Measurements from ENCODE around the gene CDYL. TPM values are rescaled to one million over a fixed set of nuclear protein-coding genes. Genes with fewer than 3 reads are reported as not detected.

Gene CDYL
- total and polyA plus RNA-seq, 2 of the 4 experiments (the other 2 are of a cell fraction) = 14.2 to 92.1 TPM

GRCh38 chr6:4777394-4777935 is 1.3 kb downstream of the CDYL start:
- H3K9ac ChIP-seq (ENCODE audit: low read depth, low read length) = peak overlapping the region; percentile 72
- no peak overlapping the region for H2AK5ac ChIP-seq (ENCODE audit: low read depth, low read length)
- in situ Hi-C loops (cut with MboI; ENCODE audit: low sequenced_read_pairs) (no loop called here), intact Hi-C loops (cut with micrococcal nuclease) (loop anchor here (2.0 to 5.0 kb wide), 4 partner anchors 45 to 465 kb away; no protein-coding TSS in a partner anchor), dilution Hi-C loops (cut with HindIII; ENCODE audit: low sequenced_read_pairs, unreplicated experiment) (no loop called here)
- CTCF ChIA-PET = interaction anchor here (0.6 kb wide), 1 partner anchor 37 kb away, joined by 3 read pairs; no protein-coding TSS in a partner anchor
- no peak overlapping the region for H2AK9ac ChIP-seq (replicated peaks; ENCODE audit: low read depth, low read length, poor library complexity)
- peak overlapping the region; percentile 45 for H3K14ac ChIP-seq (replicated peaks; ENCODE audit: low read depth, low read length)
- 6% methylated on average over 3 of the region's 9 CpGs; no CpG with 5 or more reads in 1 of the 2 experiments for WGBS, 2 experiments (ENCODE audit: extremely low coverage in 2 of 2, insufficient read length in 1 of 2)
- H3K18ac ChIP-seq (ENCODE audit: low read depth, low read length) = no peak overlapping the region
- BruUV-seq (replicated peaks) = no TSS peak
- H2AFZ ChIP-seq (replicated peaks; ENCODE audit: low read length, poor library complexity) = peak overlapping the region; percentile 68
- H3K36me3 ChIP-seq (ENCODE audit: control insufficient read depth, insufficient read depth, low read length) = no peaks in the 10 kb centered on the region
- POLR2A ChIA-PET (ENCODE audit: unreplicated experiment) = interaction anchor here (0.6 kb wide), 2 partner anchors 62 to 419 kb away, joined by 3 to 4 read pairs; no protein-coding TSS in a partner anchor
- H3K9me1 ChIP-seq (ENCODE audit: insufficient read depth, low read length) = peaks cover 2% of the 10 kb centered on the region; the same call in 1 of the 2 replicates
- no peaks in the 10 kb centered on the region; the same call in 1 of the 2 replicates for H3K4me1 ChIP-seq (ENCODE audit: control insufficient read depth, insufficient read depth, low read length)
- H3K27ac ChIP-seq (ENCODE audit: insufficient read depth, low read length) = peak overlapping the region; percentile 31
- peak overlapping the region; percentile 91 for H3K4me2 ChIP-seq (ENCODE audit: low read depth, low read length)
- peaks cover 44% of the 10 kb centered on the region for H4K20me1 ChIP-seq (ENCODE audit: insufficient read depth, low read length)
- H2BK120ac ChIP-seq (ENCODE audit: low read depth, low read length) = no peak overlapping the region
- TF ChIP-seq CHD1 (IDR thresholded peaks at IDR 0.05; ENCODE audit: low read depth, low read length) = no peak
- TF ChIP-seq POLR2A (IDR thresholded peaks at IDR 0.05; ENCODE audit: low read depth, low read length) = no peak
- no peak for TF ChIP-seq ELK1 (IDR thresholded peaks at IDR 0.05; ENCODE audit: borderline replicate concordance, low read depth, low read length)
- TF ChIP-seq NFE2L2 (IDR thresholded peaks at IDR 0.05; ENCODE audit: low read depth, low read length) = no peak
- TF ChIP-seq RAD21 (IDR thresholded peaks at IDR 0.05; ENCODE audit: low read length) = no peak
- TF ChIP-seq SMC3 (IDR thresholded peaks at IDR 0.05; ENCODE audit: low read depth, low read length) = no peak
- TF ChIP-seq FOS (IDR thresholded peaks at IDR 0.05; ENCODE audit: low read depth, low read length) = no peak
- TF ChIP-seq RFX5 (IDR thresholded peaks at IDR 0.05; ENCODE audit: low read depth, low read length) = no peak
- peak overlapping the region; percentile 67 for H3K23ac ChIP-seq (ENCODE audit: low read depth, low read length)
- DNase-seq (peak; percentile 39), ATAC-seq (ENCODE audit: low read depth) (no peak)
- peaks cover 2% of the 10 kb centered on the region; the same call in 1 of the 2 replicates for H3K9me3 ChIP-seq (ENCODE audit: control insufficient read depth, insufficient read depth, low read length)
- peaks cover 22 to 50% of the 10 kb centered on the region in 2 experiments for H3K79me1 ChIP-seq (ENCODE audit: low read depth in 1 of 2, low read length in 2 of 2)
- H4K91ac ChIP-seq (ENCODE audit: insufficient read depth, low read depth, low read length) = no peak overlapping the region
- H2BK20ac ChIP-seq (ENCODE audit: low read depth, low read length) = no peak overlapping the region
- peak overlapping the region; percentile 50; the same call in 1 of the 2 replicates for H3K56ac ChIP-seq (ENCODE audit: extremely low read depth, insufficient read depth, low read length)
- peak overlapping the region; percentile 13 for H3K4ac ChIP-seq (ENCODE audit: low read depth, low read length)
- H4K5ac ChIP-seq (ENCODE audit: low read depth, low read length) = no peak overlapping the region
- H4K8ac ChIP-seq (ENCODE audit: low read depth in 2 of 2, low read length in 2 of 2) = no peak overlapping the region
- H3K27me3 ChIP-seq (ENCODE audit: control insufficient read depth, insufficient read depth, low read length) = peaks cover 3% of the 10 kb centered on the region
- H2BK15ac ChIP-seq (ENCODE audit: low read depth, low read length) = 0 out of 3 replicates have a peak overlapping the region, but pooled peaks have one; percentile 2
- peak overlapping the region; percentile 84 for H3K4me3 ChIP-seq (ENCODE audit: insufficient read depth, low read depth, low read length)
- H2BK5ac ChIP-seq (ENCODE audit: low read depth, low read length, poor library complexity, severe bottlenecking) = no peak overlapping the region

Data from IMR-90 (cell line).